ENCODE measurements around the gene PCIF1.

Gene PCIF1

DNA sequence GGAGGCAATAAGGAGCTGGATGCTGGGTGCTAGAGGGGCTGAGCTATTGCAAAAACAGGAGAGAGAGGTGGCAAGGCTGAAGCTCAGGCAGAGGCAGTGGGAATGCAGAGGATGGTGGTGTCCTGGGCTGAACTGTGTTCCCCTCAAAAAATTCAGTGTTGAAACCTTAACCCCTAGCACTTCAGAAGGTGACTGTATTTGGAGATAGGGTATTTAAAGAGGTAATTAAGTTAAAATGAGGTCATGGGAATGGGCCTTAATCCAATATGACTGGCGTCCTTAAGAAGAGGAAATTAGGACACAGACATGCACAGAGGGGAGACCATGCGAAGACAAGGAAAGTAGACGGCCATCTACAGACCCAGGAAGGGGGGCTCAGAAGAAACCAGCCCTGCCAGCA, 62.7 kb downstream of the PCIF1 start:
- DNase-seq: no peak
